Suprapubic skin (tissue), 4 donors: ENCODE results near the gene ZCCHC7.

Experiments used
- CTCF ChIP-seq, 2 donors: fragments of 200-600 bp in 1 of 2; fragments of 450-650 bp in 1 of 2; sonication (generic) in 1 of 2; IDR thresholded peaks; one replicate each; pipeline ENCODE4 v1.5.1; 2016 to 2019; ENCODE audit warnings: antibody characterized with exemption in 2 of 2, mild to moderate bottlenecking in 1 of 2, moderate library complexity in 1 of 2
- EP300 ChIP-seq: sonication (generic); formaldehyde crosslinking; IDR thresholded peaks from one replicate; pipeline ENCODE4 v1.6.1; 2017; ENCODE audit warnings: antibody characterized with exemption
- POLR2A ChIP-seq, 2 donors: fragments of 450-650 bp; IDR thresholded peaks; one replicate each; pipeline ENCODE4 v1.6.1; 2017; ENCODE audit warnings: antibody characterized with exemption in 2 of 2, mild to moderate bottlenecking in 2 of 2, moderate library complexity in 2 of 2
- POLR2AphosphoS5 ChIP-seq, 3 donors: sonication (generic); formaldehyde crosslinking; IDR thresholded peaks; one replicate each; pipeline ENCODE4 v1.6.1; 2017; ENCODE audit warnings: antibody characterized with exemption in 3 of 3

DNA sequence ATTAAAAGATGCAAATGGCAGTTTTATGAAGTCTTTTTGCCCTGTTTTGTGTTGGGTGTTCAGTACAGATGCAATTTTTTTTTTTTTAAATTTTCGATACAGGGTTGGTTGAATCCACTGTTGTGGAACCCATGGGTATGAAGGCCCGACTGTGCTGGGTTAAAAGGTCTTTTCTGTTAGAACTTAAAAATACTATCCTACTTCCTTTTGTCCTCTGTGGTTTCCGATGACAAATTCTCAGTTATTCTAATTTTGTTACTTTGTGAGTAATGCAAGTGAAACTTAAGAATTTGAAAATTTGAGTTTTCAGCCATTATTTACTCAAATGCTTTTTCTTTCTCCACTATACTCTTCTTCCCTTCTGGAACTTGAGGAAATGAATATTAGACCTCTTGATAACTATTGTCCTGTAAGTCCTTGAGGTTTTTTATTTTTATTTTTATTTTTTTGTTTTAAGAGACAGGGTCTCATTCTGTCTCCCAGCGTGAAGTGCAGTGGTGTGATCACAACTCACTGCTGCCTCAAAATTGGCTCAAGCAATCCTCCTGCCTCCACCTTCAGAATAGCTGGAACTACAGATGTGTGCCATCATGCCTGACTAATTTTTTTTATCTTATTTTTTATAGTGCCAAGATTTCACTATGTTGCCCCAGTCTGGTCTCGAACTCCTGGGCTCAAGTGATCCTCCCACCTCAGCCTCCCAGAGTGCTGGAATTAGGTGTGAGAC lies 67.5 kb downstream of the ZCCHC7 start:
- no peak for TF ChIP-seq POLR2AphosphoS5 (IDR thresholded peaks at IDR 0.05)
- TF ChIP-seq CTCF (IDR thresholded peaks at IDR 0.05): no peak
- no peak for TF ChIP-seq EP300
- no peak for TF ChIP-seq POLR2A (IDR thresholded peaks at IDR 0.05)
